HCT116 (cell line): ENCODE measurements around the gene PTGDS. TPM values are rescaled to one million over a fixed set of nuclear protein-coding genes. Genes with fewer than 3 reads are reported as not detected.

Experiments
- ATAC-seq: fragments of 200-7000 bp; cut with Tn5 transposase; 2 replicates; pipeline ENCODE4 v1.9.1; 2020; ENCODE audit warnings: mild to moderate bottlenecking, moderate library complexity
- BruUV-seq: library from RNA; stranded (reverse); fragments of 400-500 nt; replicated peaks from 2 replicates; lab custom pipeline; 2021; lab: Mats Ljungman, UMichigan
- CTCF ChIA-PET: fragments of 300-600 bp; sonication (Branson Sonifier 250); formaldehyde crosslinking; loops from one replicate; lab custom pipeline; 2021; ENCODE audit warnings: antibody characterized with exemption; lab: Charles Lee
- POLR2A ChIA-PET: fragments of 300-600, 350-600 bp; sonication (Branson Sonifier 250); formaldehyde crosslinking; loops from one replicate; lab custom pipeline; 2021; ENCODE audit warnings: antibody characterized with exemption; lab: Charles Lee
- RAD21 ChIA-PET, 2 experiments: fragments of 300-600 bp; sonication (Branson Sonifier 250); formaldehyde crosslinking; loops; one replicate each; lab custom pipeline; 2023; ENCODE audit warnings: low total read pairs in 2 of 2; ENCODE audit not compliant: uncharacterized antibody in 2 of 2, unreplicated experiment in 2 of 2, low non-redundant PET in 1 of 2; lab: Charles Lee
- DNase-seq: peaks from one replicate; pipeline ENCODE4 v3.0.0-alpha.2; 2010; ENCODE audit warnings: low read depth, low spot score
- H2AFZ ChIP-seq: fragments of 200-600 bp; shearing (Covaris generic), sonication (generic); 2 replicates; pipeline ENCODE4 v1.6.1; 2017; ENCODE audit warnings: low read depth, mixed run types, mixed read lengths, antibody characterized with exemption, low read length; ENCODE audit not compliant: poor library complexity, severe bottlenecking
- H3K27ac ChIP-seq: 2 replicates; pipeline ENCODE4 v1.5.1; 2012; ENCODE audit warnings: low read depth, low read length
- H3K27me3 ChIP-seq: fragments of 200-600 bp; sonication (generic); 2 replicates; pipeline ENCODE4 v1.6.1; 2016; ENCODE audit warnings: mixed run types, low read length, mixed read lengths; ENCODE audit not compliant: insufficient read depth
- H3K36me3 ChIP-seq, 2 experiments: fragments of 200-500 bp in 1 of 2; fragments of 200-600 bp in 1 of 2; sonication (Bioruptor generic) in 1 of 2; sonication (generic) in 1 of 2; 2 replicates each; pipeline versions ENCODE4 v1.5.1 to v1.6.1; 2014 to 2016; ENCODE audit warnings: low read length in 2 of 2, inconsistent platforms in 1 of 2, mixed read lengths in 1 of 2, mixed run types in 1 of 2; ENCODE audit not compliant: insufficient read depth in 2 of 2, control insufficient read depth in 1 of 2
- H3K4me1 ChIP-seq, 2 experiments: fragments of 200-600 bp in 1 of 2; sonication (generic) in 1 of 2; 2 replicates each; pipeline versions ENCODE4 v1.5.1 to v1.6.1; 2012 to 2017; ENCODE audit warnings: low read length in 2 of 2, inconsistent platforms in 1 of 2, mild to moderate bottlenecking in 1 of 2, mixed read lengths in 1 of 2, mixed run types in 1 of 2, moderate library complexity in 1 of 2; ENCODE audit not compliant: insufficient read depth in 2 of 2, control insufficient read depth in 1 of 2
- H3K4me2 ChIP-seq: fragments of 200-600 bp; sonication (generic); 2 replicates; pipeline ENCODE4 v1.6.1; 2017; ENCODE audit warnings: mixed run types, low read length, mixed read lengths
- H3K4me3 ChIP-seq, 2 experiments: fragments of 200-600 bp in 1 of 2; sonication (generic) in 1 of 2; replicated peaks in 1 of 2; 2 replicates each; pipeline ENCODE4 v1.5.1; 2011 to 2016; ENCODE audit warnings: low read length in 2 of 2, control low read depth in 1 of 2, low read depth in 1 of 2, mild to moderate bottlenecking in 1 of 2, mixed read lengths in 1 of 2, mixed run types in 1 of 2
- H3K79me2 ChIP-seq: fragments of 200-600 bp; sonication (generic); 2 replicates; pipeline ENCODE4 v1.6.1; 2017; ENCODE audit warnings: mild to moderate bottlenecking, mixed run types, low read length, moderate library complexity, mixed read lengths; ENCODE audit not compliant: insufficient read depth
- H3K9ac ChIP-seq: fragments of 200-600 bp; sonication (generic); 2 replicates; pipeline ENCODE4 v1.6.1; 2016; ENCODE audit warnings: low read length, mixed read lengths
- H3K9me2 ChIP-seq: fragments of 200-600 bp; sonication (generic), shearing (Covaris generic); 2 replicates; pipeline ENCODE4 v1.6.1; 2017; ENCODE audit warnings: mixed run types, mild to moderate bottlenecking, moderate library complexity; ENCODE audit not compliant: insufficient read depth
- H3K9me3 ChIP-seq, 2 experiments: fragments of 200-500 bp in 1 of 2; fragments of 200-600 bp in 1 of 2; sonication (Bioruptor generic) in 1 of 2; sonication (generic) in 1 of 2; 2 replicates each; pipeline ENCODE4 v1.6.1; 2014 to 2017; ENCODE audit warnings: low read length in 2 of 2, mixed read lengths in 2 of 2, inconsistent platforms in 1 of 2, low read depth in 1 of 2, mild to moderate bottlenecking in 1 of 2, mixed run types in 1 of 2, moderate library complexity in 1 of 2; ENCODE audit not compliant: control insufficient read depth in 1 of 2, insufficient read depth in 1 of 2
- H4K20me1 ChIP-seq: fragments of 200-600 bp; sonication (generic), shearing (Covaris generic); 2 replicates; pipeline ENCODE4 v1.6.1; 2017; ENCODE audit warnings: mixed run types, mild to moderate bottlenecking, moderate library complexity; ENCODE audit not compliant: insufficient read depth
- EGR1 ChIP-seq: IDR thresholded peaks from 2 replicates; pipeline ENCODE4 v1.6.1; 2012; ENCODE audit warnings: low read depth
- EZH2 ChIP-seq: fragments of 200-600 bp; sonication (generic); IDR thresholded peaks from 2 replicates; pipeline ENCODE4 v1.6.1; 2017; ENCODE audit warnings: antibody characterized with exemption, mixed run types
- FOSL1 ChIP-seq: IDR thresholded peaks from 2 replicates; pipeline ENCODE4 v1.6.1; 2012; ENCODE audit warnings: low read depth
- POLR2AphosphoS5 ChIP-seq: IDR thresholded peaks from 2 replicates; pipeline ENCODE4 v1.6.1; 2011; ENCODE audit warnings: mild to moderate bottlenecking, low read depth, low read length, moderate library complexity
- SIN3A ChIP-seq: IDR thresholded peaks from 2 replicates; pipeline ENCODE4 v1.6.1; 2012; ENCODE audit warnings: low read depth
- SP1 ChIP-seq: IDR thresholded peaks from 2 replicates; pipeline ENCODE4 v1.6.1; 2012; ENCODE audit warnings: low read depth
- TCF7L2 ChIP-seq: IDR thresholded peaks from 2 replicates; pipeline ENCODE4 v1.7.0; 2011; ENCODE audit warnings: borderline replicate concordance, inconsistent platforms; ENCODE audit not compliant: insufficient read depth, insufficient read length; ENCODE audit errors: extremely low read depth
- YY1 ChIP-seq: IDR thresholded peaks from 2 replicates; pipeline ENCODE4 v1.6.1; 2011; ENCODE audit warnings: low read length, low read depth, moderate library complexity, mild to moderate bottlenecking; ENCODE audit not compliant: insufficient replicate concordance; ENCODE audit errors: extremely low read depth
- ZBTB33 ChIP-seq: IDR thresholded peaks from 2 replicates; pipeline ENCODE4 v1.6.1; 2011; ENCODE audit warnings: mild to moderate bottlenecking, low read length, moderate library complexity; ENCODE audit not compliant: insufficient replicate concordance; ENCODE audit errors: extremely low read depth
- intact Hi-C: fragments of 100-400 bp; cut with micrococcal nuclease; formaldehyde crosslinking; loops from 2 replicates; pipeline ENCODE4 v1.10.0; 2022
- total RNA-seq: library from RNA; stranded (reverse); gene quantifications from one replicate; pipeline ENCODE4 v1.2.1, GENCODE V29; 2021; ENCODE audit not compliant: unreplicated experiment

Gene PTGDS
- total RNA-seq, 1 experiment from 2014 or later, result 3.1 TPM

DNA sequence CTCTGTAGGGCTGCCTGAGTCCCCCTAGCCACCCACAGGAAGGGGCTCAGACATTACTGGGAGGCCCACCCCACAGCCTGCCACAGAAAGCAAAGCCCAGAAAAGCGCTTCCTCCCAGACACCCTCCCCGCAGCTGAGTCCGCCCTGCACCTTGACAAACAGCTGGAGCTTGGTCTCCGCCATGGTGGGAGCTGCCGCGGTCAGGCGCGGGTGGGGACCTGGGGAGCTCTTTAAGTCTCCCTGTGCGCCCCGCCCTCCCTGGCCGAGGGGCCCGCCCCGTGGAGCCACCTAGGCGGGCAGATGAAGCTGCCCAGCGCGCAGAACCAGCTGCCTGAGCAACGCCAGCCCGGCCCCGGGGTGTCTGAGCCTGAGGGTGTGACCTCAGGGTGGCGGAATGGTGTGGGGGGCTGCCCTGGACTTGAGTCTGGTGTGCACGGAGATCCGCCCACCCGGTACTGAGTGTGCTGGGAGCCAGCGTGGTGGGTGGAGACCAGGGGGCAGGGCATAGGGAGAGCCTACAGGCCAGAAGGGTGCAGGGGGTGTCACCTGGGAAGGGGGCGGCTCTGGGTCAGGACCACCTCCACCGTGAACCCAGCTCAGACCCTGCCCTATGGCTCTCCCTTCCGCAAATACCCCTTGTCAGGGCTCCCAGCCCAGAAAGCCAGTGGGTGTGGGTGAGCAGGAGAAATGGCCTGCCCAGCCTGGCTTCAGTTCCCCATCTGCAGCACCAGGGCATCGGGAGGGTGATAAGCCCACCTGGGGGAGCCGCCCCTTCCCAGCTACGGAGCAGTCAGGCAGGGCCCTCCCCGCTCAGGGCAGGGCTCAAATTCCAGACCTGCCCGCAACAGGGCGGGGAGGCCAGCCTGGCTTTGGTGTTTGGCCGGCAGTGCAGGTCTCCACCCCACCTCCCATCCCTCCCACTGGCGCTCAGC, 19.3 kb downstream of the PTGDS start, which contains the start of gene CLIC3:
Gene CLIC3 (minus strand): TSS at position 208 of the 932 bp plus-strand sequence. CDS start 25 bp downstream, at position 183.
- Histone ChIP-seq H3K4me2 (peak within 1 kb of the TSS; percentile 88), H4K20me1 (no peaks in the 10 kb centered on the region), H3K36me3 (peaks cover 0 to 12% of the 10 kb centered on the region in 2 experiments; a peak in 2 of 4 replicates), H3K79me2 (peaks cover 20% of the 10 kb centered on the region), H2AFZ (no peak within 1 kb of the TSS), H3K27me3 (no peaks in the 10 kb centered on the region), H3K27ac (peak within 1 kb of the TSS; percentile 95), H3K9me3 (no peaks in the 10 kb centered on the region), H3K9ac (peak within 1 kb of the TSS; percentile 57), H3K4me3 (peak within 1 kb of the TSS; percentile 40 to 56), H3K4me1 (peaks cover 48 to 80% of the 10 kb centered on the region in 2 experiments), H3K9me2 (no peaks in the 10 kb centered on the region)
- no TSS peak for BruUV-seq
- intact Hi-C loops, result no loop called here
- ChIA-PET POLR2A (no interaction called here), RAD21 (interaction anchor here in 1 of 2 experiments (0.6 to 1.1 kb wide), 2 partner anchors 49 to 596 kb away, joined by 3 read pairs; no protein-coding TSS in a partner anchor), CTCF (interaction anchor here (0.6 to 1.5 kb wide), 5 partner anchors 33 to 240 kb away, joined by 3 to 11 read pairs (median 3); partner anchors contain the start of gene NPDC1)
- peak; percentile 56 for ATAC-seq
- peak; percentile 25 for TF ChIP-seq TCF7L2
- no peak for TF ChIP-seq SIN3A
- peak; percentile 58 for TF ChIP-seq POLR2AphosphoS5
- peak; percentile 19 for TF ChIP-seq YY1
- TF ChIP-seq SP1, result no peak
- DNase-seq, result no peak

- DNase-seq, result no peak
- no peak overlapping the region for H2AFZ ChIP-seq
- H3K9me3 ChIP-seq, result no peaks in the 10 kb centered on the region
- H3K4me1 ChIP-seq, result peaks cover 53 to 82% of the 10 kb centered on the region in 2 experiments
- no peaks in the 10 kb centered on the region for H3K27me3 ChIP-seq
- peak overlapping the region; percentile 40 to 56; a peak in 3 of 4 replicates for H3K4me3 ChIP-seq
- peak; percentile 8 for ATAC-seq
- peak overlapping the region; percentile 57 for H3K9ac ChIP-seq
- H3K9me2 ChIP-seq, result no peaks in the 10 kb centered on the region
- no peaks in the 10 kb centered on the region for H4K20me1 ChIP-seq
- POLR2A ChIA-PET, result no interaction called here
- no TSS peak for BruUV-seq
- CTCF ChIA-PET, result no interaction called here
- RAD21 ChIA-PET, result no interaction called here
- H3K4me2 ChIP-seq, result peak overlapping the region; percentile 88
- intact Hi-C loops, result no loop called here
- H3K27ac ChIP-seq, result peak overlapping the region; percentile 95
- peaks cover 19% of the 10 kb centered on the region for H3K79me2 ChIP-seq
- TF ChIP-seq ZBTB33 (no peak), EGR1 (no peak), EZH2 (no peak), FOSL1 (no peak)
- peaks cover 0 to 12% of the 10 kb centered on the region in 2 experiments; a peak in 2 of 4 replicates for H3K36me3 ChIP-seq
These were observed 20.1 kb downstream of the PTGDS start for GRCh38 chr9:136997371-136997770.
